Esophagus squamous epithelium (tissue), 4 donors: ENCODE results near the gene FHOD3.

Experiments
- POLR2A ChIP-seq, 4 donors: fragments of 450-650 bp; IDR thresholded peaks; one replicate each; pipeline ENCODE4 v1.6.1; 2017; ENCODE audit warnings: antibody characterized with exemption in 4 of 4, mild to moderate bottlenecking in 4 of 4, moderate library complexity in 3 of 4
- TF ChIP-seq, protein P1 (sequence below), 6 experiments: fragments of 450-650 bp in 4 of 6; fragments of 200-600 bp in 2 of 6; sonication (generic) in 2 of 6; IDR thresholded peaks; one replicate each; pipeline ENCODE4 v1.5.1; 2016 to 2019; ENCODE audit warnings: antibody characterized with exemption in 6 of 6, mild to moderate bottlenecking in 4 of 6, moderate library complexity in 4 of 6

DNA sequence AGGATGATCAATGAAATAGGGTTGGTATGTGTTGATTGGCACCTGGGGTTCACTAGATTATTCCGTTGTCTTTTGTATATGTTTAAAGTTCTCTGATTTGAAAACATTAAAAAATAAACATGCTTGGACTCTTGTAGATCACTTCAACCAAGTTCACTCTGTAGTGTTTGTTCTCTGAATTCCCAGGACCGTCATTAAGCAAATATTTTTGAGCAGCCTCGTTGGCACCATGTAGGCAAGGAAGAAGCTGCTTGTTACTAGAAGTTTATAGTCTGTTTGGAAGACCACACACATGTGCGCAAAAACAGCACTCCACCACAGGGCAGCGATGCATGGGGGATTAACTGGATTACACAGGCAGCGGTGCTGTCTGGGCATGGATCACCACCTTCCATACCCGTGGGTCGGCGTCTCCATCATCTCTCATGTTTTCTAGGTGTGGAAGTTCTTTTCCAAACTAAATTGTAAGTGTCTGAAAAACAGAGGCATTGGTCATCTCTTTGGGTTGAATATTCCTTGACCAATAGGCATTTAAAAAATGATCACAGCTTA lies 212.2 kb downstream of the FHOD3 start:
- TF ChIP-seq, protein P1, sequence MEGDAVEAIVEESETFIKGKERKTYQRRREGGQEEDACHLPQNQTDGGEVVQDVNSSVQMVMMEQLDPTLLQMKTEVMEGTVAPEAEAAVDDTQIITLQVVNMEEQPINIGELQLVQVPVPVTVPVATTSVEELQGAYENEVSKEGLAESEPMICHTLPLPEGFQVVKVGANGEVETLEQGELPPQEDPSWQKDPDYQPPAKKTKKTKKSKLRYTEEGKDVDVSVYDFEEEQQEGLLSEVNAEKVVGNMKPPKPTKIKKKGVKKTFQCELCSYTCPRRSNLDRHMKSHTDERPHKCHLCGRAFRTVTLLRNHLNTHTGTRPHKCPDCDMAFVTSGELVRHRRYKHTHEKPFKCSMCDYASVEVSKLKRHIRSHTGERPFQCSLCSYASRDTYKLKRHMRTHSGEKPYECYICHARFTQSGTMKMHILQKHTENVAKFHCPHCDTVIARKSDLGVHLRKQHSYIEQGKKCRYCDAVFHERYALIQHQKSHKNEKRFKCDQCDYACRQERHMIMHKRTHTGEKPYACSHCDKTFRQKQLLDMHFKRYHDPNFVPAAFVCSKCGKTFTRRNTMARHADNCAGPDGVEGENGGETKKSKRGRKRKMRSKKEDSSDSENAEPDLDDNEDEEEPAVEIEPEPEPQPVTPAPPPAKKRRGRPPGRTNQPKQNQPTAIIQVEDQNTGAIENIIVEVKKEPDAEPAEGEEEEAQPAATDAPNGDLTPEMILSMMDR (IDR thresholded peaks at IDR 0.05): no peak
- TF ChIP-seq POLR2A (IDR thresholded peaks at IDR 0.05): no peak
